HEK293 (cell line): Measurements from ENCODE around the gene DSG3.

Source experiments
- CTCF ChIA-PET: fragments of 350-600 bp; formaldehyde crosslinking; extraction: SDS; loops from one replicate; lab custom pipeline; 2021; ENCODE audit warnings: antibody characterized with exemption; lab: Yijun Ruan, JAX
- POLR2A ChIA-PET: fragments of 300-600 bp; formaldehyde crosslinking; extraction: SDS; loops from one replicate; lab custom pipeline; 2020; ENCODE audit warnings: antibody characterized with exemption, inconsistent platforms; lab: Yijun Ruan, JAX
- H3K27ac ChIP-seq: fragments of 200-500 bp; sonication (Bioruptor generic); 2 replicates; pipeline ENCODE4 v1.5.1; 2014; ENCODE audit warnings: low read depth, low read length, control low read depth, inconsistent platforms; ENCODE audit errors: extremely low read depth
- H3K36me3 ChIP-seq, 2 experiments: fragments of 200-500 bp in 1 of 2; sonication (Bioruptor generic) in 1 of 2; 1 replicate in 1 of 2; 2 replicates in 1 of 2; pipeline ENCODE4 v1.5.1; 2014 to 2017; ENCODE audit warnings: inconsistent platforms in 2 of 2, low read length in 2 of 2; ENCODE audit not compliant: control insufficient read depth in 2 of 2, insufficient read depth in 1 of 2
- H3K4me1 ChIP-seq: fragments of 200-500 bp; sonication (Bioruptor generic); 2 replicates; pipeline ENCODE4 v1.5.1; 2014; ENCODE audit warnings: mild to moderate bottlenecking, low read length, inconsistent platforms; ENCODE audit not compliant: control insufficient read depth, insufficient read depth
- H3K4me3 ChIP-seq: 2 replicates; pipeline ENCODE4 v1.5.1; 2011; ENCODE audit warnings: low read depth, mild to moderate bottlenecking, control low read depth, low read length, moderate library complexity
- H3K9me3 ChIP-seq: fragments of 200-500 bp; sonication (Bioruptor generic); 2 replicates; pipeline ENCODE4 v1.5.1; 2014; ENCODE audit warnings: low read depth, low read length, inconsistent platforms; ENCODE audit not compliant: control insufficient read depth, insufficient read depth
- GFI1B ChIP-seq: fragments of 450-650 bp; formaldehyde crosslinking; IDR thresholded peaks from 2 replicates; pipeline ENCODE4 v1.5.1; 2016; ENCODE audit warnings: missing biosample characterization, missing genetic modification characterization
- GLI2 ChIP-seq: fragments of 450-650 bp; formaldehyde crosslinking; IDR thresholded peaks from 2 replicates; pipeline ENCODE4; 2017; ENCODE audit warnings: missing biosample characterization, missing genetic modification characterization, low read depth, borderline replicate concordance
- KLF1 ChIP-seq: fragments of 450-650 bp; formaldehyde crosslinking; IDR thresholded peaks from 2 replicates; pipeline ENCODE4 v1.5.1; 2016; ENCODE audit warnings: missing biosample characterization, missing genetic modification characterization
- PRDM1 ChIP-seq: fragments of 450-650 bp; formaldehyde crosslinking; IDR thresholded peaks from 2 replicates; pipeline ENCODE4; 2016; ENCODE audit warnings: missing biosample characterization, missing genetic modification characterization
- REPIN1 ChIP-seq: fragments of 450-650 bp; formaldehyde crosslinking; IDR thresholded peaks from 2 replicates; pipeline ENCODE4 v1.5.1; 2017; ENCODE audit warnings: missing biosample characterization, missing genetic modification characterization, low read depth
- SP2 ChIP-seq: fragments of 450-650 bp; formaldehyde crosslinking; IDR thresholded peaks from 2 replicates; pipeline ENCODE4 v1.5.1; 2016; ENCODE audit warnings: missing biosample characterization, missing genetic modification characterization
- ZNF223 ChIP-seq: fragments of 450-650 bp; formaldehyde crosslinking; IDR thresholded peaks from 2 replicates; pipeline ENCODE4 v1.5.1; 2016; ENCODE audit warnings: missing biosample characterization, missing genetic modification characterization
- ZNF266 ChIP-seq: fragments of 450-650 bp; formaldehyde crosslinking; IDR thresholded peaks from 2 replicates; pipeline ENCODE4 v1.5.1; 2016; ENCODE audit warnings: missing biosample characterization, missing genetic modification characterization, low read depth
- ZNF341 ChIP-seq: fragments of 450-650 bp; formaldehyde crosslinking; IDR thresholded peaks from 2 replicates; pipeline ENCODE4; 2016; ENCODE audit warnings: low read depth, missing biosample characterization, missing genetic modification characterization
- ZNF350 ChIP-seq: fragments of 450-650 bp; formaldehyde crosslinking; IDR thresholded peaks from 2 replicates; pipeline ENCODE4 v1.5.0; 2017; ENCODE audit warnings: missing biosample characterization, mild to moderate bottlenecking, missing genetic modification characterization
- ZNF423 ChIP-seq: fragments of 450-650 bp; formaldehyde crosslinking; IDR thresholded peaks from 2 replicates; pipeline ENCODE4 v1.5.1; 2016; ENCODE audit warnings: missing biosample characterization, missing genetic modification characterization
- ZNF48 ChIP-seq: fragments of 450-650 bp; formaldehyde crosslinking; IDR thresholded peaks from 2 replicates; pipeline ENCODE4 v1.5.1; 2016; ENCODE audit warnings: missing biosample characterization, missing genetic modification characterization
- ZNF544 ChIP-seq: fragments of 450-650 bp; formaldehyde crosslinking; IDR thresholded peaks from 2 replicates; pipeline ENCODE4 v1.5.0; 2017; ENCODE audit warnings: missing biosample characterization, missing genetic modification characterization
- ZNF548 ChIP-seq: fragments of 450-650 bp; formaldehyde crosslinking; IDR thresholded peaks from 2 replicates; pipeline ENCODE4 v1.5.1; 2016; ENCODE audit warnings: missing biosample characterization, missing genetic modification characterization
- ZNF660 ChIP-seq: fragments of 450-650 bp; IDR thresholded peaks from 2 replicates; pipeline ENCODE4 v1.5.1; 2018; ENCODE audit warnings: missing biosample characterization, mild to moderate bottlenecking, missing genetic modification characterization
- ZNF701 ChIP-seq: fragments of 450-650 bp; formaldehyde crosslinking; IDR thresholded peaks from 2 replicates; pipeline ENCODE4 v1.5.1; 2016; ENCODE audit warnings: missing biosample characterization, missing genetic modification characterization
- TF ChIP-seq, protein P1 (sequence below): fragments of 450-650 bp; formaldehyde crosslinking; IDR thresholded peaks from 2 replicates; pipeline ENCODE4 v1.5.1; 2016; ENCODE audit warnings: missing biosample characterization, missing genetic modification characterization
- TF ChIP-seq, protein P2 (sequence below): fragments of 450-650 bp; formaldehyde crosslinking; IDR thresholded peaks from 2 replicates; pipeline ENCODE4 v1.5.1; 2016; ENCODE audit warnings: missing biosample characterization, missing genetic modification characterization

The DSG3 gene

DNA sequence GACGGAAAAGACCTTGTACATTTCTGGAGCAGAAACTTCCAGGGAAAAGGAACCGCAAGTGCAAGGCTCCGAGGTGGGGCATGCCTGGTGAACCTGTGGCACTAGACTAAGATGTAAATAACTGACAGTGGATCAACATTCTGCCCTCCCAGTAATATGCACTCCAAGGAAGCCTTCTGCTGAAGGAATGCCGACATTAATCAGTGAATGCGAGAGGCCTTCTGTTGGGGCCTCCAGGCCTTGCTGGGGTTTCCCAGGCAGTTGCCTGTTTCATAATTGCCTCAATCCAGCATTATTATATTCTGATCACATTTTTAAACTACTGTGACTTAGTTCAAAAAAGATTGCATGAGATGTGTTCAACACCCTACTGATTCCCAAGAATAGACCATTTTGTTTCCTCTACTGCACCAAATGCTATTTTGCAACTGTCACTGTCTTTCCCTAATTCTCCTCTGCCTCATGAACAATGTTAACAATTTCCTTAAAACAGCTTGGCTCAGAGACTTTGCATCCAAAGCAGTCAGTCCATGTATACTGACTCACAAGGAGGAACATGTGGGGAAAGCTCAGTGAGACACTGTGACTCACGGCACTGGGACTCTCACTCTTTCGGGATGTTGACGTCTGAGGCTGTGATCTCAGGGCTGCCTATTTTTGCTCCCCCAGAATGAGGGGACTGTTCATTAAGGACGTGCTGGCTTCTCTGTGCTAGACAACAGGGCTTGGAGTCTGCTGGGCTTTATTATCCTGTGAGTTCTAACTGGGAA, 39.9 kb downstream of the DSG3 start:
- POLR2A ChIA-PET: no interaction called here
- TF ChIP-seq ZNF223 (tag by site-specific recombination): no peak
- no peak for TF ChIP-seq ZNF548
- no peak for TF ChIP-seq GFI1B (tag by site-specific recombination)
- TF ChIP-seq ZNF48 (tag by site-specific recombination): no peak
- TF ChIP-seq KLF1 (tag by site-specific recombination): no peak
- Histone ChIP-seq H3K9me3 (no peaks in the 10 kb centered on the region), H3K4me1 (no peaks in the 10 kb centered on the region), H3K36me3 (no peaks in the 10 kb centered on the region), H3K4me3 (no peak overlapping the region), H3K27ac (no peak overlapping the region)
- CTCF ChIA-PET: no interaction called here

DNA sequence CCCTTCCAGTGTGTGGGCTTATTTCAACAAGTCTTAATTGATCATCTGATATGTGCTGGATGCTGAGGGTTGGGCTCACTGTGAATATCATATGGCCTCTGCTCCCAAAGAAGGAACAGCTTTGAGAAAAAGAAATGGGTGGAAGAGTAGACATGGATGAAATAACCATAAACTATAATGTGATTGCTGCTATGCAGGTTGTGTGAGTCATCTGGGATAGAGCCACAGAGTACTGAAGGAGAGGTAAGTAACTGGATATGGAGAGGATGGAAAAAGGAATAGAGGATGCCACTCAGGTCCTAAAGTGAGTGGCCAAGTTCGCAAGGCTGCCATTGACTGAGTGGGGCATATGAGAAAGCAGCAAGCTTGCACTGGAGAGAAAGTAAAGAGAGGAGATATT, 41.8 kb downstream of the DSG3 start:
- no peak for TF ChIP-seq REPIN1 (tag by site-specific recombination)
- peak; percentile 24; the same call in 1 of the 2 replicates for TF ChIP-seq PRDM1 (tag by site-specific recombination)
- TF ChIP-seq GLI2 (tag by site-specific recombination): no peak
- TF ChIP-seq, all 188 proteins: peak for 1
- Histone ChIP-seq H3K27ac (no peak overlapping the region), H3K4me3 (no peak overlapping the region), H3K4me1 (no peaks in the 10 kb centered on the region), H3K9me3 (no peaks in the 10 kb centered on the region), H3K36me3 (no peaks in the 10 kb centered on the region)
- ChIA-PET CTCF (interaction anchor here (0.6 kb wide), 1 partner anchor 520 kb away, joined by 3 read pairs; no protein-coding TSS in a partner anchor), POLR2A (no interaction called here)

DNA sequence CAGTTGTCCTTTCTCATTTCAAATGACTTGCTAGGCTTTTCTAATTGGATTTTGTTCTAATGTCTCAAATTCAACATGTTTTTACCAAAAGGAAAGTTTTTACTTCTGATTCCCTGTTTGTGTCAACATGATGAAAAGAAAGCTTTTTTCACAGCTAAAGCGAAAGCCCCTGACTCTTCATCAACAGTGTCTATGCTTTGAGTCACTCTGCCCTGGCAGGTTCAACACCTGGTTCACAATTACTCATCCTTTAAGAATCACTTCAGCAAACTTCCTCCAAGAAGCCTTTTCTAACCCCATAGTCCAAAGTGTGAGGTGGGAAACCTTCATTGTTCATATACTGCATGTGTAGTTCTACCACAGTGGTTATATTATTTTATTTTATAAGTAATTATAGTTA, 42.8 kb downstream of the DSG3 start:
- H3K27ac ChIP-seq: no peak overlapping the region
- POLR2A ChIA-PET: no interaction called here

DNA sequence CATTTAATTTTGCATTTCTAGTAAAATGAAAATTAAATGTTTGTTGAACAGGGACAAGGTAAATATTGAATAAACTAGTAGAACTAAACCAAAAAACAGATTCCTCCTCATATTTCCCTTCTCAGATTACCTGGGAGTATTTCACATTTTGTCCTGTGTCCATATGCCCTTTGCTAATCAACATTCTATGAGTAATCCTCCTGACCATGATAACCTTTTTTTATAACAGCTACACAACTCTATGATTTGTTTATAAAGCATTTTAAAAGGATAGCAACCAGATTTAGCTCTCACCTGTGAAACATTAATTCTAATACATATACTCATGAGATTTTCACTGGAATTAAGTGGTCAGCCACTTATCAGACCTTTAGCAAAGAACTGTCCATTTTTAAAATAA, 43.3 kb downstream of the DSG3 start:
- TF ChIP-seq, protein P1, sequence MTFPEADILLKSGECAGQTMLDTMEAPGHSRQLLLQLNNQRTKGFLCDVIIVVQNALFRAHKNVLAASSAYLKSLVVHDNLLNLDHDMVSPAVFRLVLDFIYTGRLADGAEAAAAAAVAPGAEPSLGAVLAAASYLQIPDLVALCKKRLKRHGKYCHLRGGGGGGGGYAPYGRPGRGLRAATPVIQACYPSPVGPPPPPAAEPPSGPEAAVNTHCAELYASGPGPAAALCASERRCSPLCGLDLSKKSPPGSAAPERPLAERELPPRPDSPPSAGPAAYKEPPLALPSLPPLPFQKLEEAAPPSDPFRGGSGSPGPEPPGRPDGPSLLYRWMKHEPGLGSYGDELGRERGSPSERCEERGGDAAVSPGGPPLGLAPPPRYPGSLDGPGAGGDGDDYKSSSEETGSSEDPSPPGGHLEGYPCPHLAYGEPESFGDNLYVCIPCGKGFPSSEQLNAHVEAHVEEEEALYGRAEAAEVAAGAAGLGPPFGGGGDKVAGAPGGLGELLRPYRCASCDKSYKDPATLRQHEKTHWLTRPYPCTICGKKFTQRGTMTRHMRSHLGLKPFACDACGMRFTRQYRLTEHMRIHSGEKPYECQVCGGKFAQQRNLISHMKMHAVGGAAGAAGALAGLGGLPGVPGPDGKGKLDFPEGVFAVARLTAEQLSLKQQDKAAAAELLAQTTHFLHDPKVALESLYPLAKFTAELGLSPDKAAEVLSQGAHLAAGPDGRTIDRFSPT (tag by site-specific recombination): no peak
- TF ChIP-seq ZNF544 (tag by site-specific recombination) (no peak), ZNF350 (no peak), ZNF266 (tag by site-specific recombination) (no peak), ZNF423 (no peak), SP2 (tag by site-specific recombination) (no peak), GLI2 (tag by site-specific recombination) (no peak)
- TF ChIP-seq, protein P2, sequence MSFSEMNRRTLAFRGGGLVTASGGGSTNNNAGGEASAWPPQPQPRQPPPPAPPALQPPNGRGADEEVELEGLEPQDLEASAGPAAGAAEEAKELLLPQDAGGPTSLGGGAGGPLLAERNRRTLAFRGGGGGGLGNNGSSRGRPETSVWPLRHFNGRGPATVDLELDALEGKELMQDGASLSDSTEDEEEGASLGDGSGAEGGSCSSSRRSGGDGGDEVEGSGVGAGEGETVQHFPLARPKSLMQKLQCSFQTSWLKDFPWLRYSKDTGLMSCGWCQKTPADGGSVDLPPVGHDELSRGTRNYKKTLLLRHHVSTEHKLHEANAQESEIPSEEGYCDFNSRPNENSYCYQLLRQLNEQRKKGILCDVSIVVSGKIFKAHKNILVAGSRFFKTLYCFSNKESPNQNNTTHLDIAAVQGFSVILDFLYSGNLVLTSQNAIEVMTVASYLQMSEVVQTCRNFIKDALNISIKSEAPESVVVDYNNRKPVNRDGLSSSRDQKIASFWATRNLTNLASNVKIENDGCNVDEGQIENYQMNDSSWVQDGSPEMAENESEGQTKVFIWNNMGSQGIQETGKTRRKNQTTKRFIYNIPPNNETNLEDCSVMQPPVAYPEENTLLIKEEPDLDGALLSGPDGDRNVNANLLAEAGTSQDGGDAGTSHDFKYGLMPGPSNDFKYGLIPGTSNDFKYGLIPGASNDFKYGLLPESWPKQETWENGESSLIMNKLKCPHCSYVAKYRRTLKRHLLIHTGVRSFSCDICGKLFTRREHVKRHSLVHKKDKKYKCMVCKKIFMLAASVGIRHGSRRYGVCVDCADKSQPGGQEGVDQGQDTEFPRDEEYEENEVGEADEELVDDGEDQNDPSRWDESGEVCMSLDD (tag by site-specific recombination): no peak
- H3K4me3 ChIP-seq: no peak overlapping the region
- H3K36me3 ChIP-seq: no peaks in the 10 kb centered on the region
- H3K4me1 ChIP-seq: no peaks in the 10 kb centered on the region
- no peaks in the 10 kb centered on the region for H3K9me3 ChIP-seq
- CTCF ChIA-PET: interaction anchor here (0.6 kb wide), 1 partner anchor 30 kb away, joined by 3 read pairs; no protein-coding TSS in a partner anchor
- H3K27ac ChIP-seq: no peak overlapping the region
- POLR2A ChIA-PET: no interaction called here

More for the DNA sequence above, 42.8 kb downstream of the DSG3 start:
- Histone ChIP-seq H3K9me3 (no peaks in the 10 kb centered on the region), H3K4me1 (no peaks in the 10 kb centered on the region), H3K4me3 (no peak overlapping the region), H3K36me3 (no peaks in the 10 kb centered on the region)
- TF ChIP-seq ZNF701 (tag by site-specific recombination) (no peak), ZNF341 (tag by site-specific recombination) (no peak), PRDM1 (tag by site-specific recombination) (0 out of 2 replicates have a peak, but pooled peaks have one; percentile 8), ZNF660 (tag by site-specific recombination) (no peak)
- CTCF ChIA-PET: interaction anchor here (0.7 kb wide), 1 partner anchor 544 kb away, joined by 4 read pairs; no protein-coding TSS in a partner anchor
